Rectal smooth muscle tissue (tissue), 1 donor: ENCODE measurements around the gene TIMELESS.
"Not testable (repeated sequence)": the region's sequence is repeated elsewhere in the genome, so short reads cannot be mapped to it uniquely, and the experiment has no call there.

ENCODE experiments used
- H3K27ac ChIP-seq: one replicate; pipeline ENCODE4 v1.7.0; 2013; ENCODE audit warnings: low read depth, low read length, inconsistent platforms
- H3K27me3 ChIP-seq: one replicate; pipeline ENCODE4 v1.7.0; 2013; ENCODE audit warnings: low read length; ENCODE audit not compliant: control insufficient read depth, insufficient read depth
- H3K36me3 ChIP-seq: one replicate; pipeline ENCODE4 v1.7.0; 2013; ENCODE audit warnings: low read length; ENCODE audit not compliant: control insufficient read depth, insufficient read depth
- H3K4me1 ChIP-seq: one replicate; pipeline ENCODE4 v1.7.0; 2013; ENCODE audit warnings: low read length; ENCODE audit not compliant: control insufficient read depth, insufficient read depth
- H3K4me3 ChIP-seq: one replicate; pipeline ENCODE4 v1.7.0; 2013; ENCODE audit warnings: low read length
- H3K9ac ChIP-seq: one replicate; pipeline ENCODE4 v1.7.0; 2013; ENCODE audit warnings: low read length

The TIMELESS gene

GRCh38 chr12:56454557-56454956 is 5.3 kb upstream of the TIMELESS start, which contains the start of gene MIP:
TSS of gene MIP (minus strand) at chr12:56454657. CDS start at chr12:56454613, 44 bp downstream.
- Histone ChIP-seq H3K9ac (no peak within 1 kb of the TSS), H3K27ac (no peak within 1 kb of the TSS), H3K27me3 (no peaks in the 10 kb centered on the region), H3K4me3 (no peak within 1 kb of the TSS), H3K36me3 (no peaks in the 10 kb centered on the region), H3K4me1 (no peaks in the 10 kb centered on the region)

- Histone ChIP-seq H3K27ac (no peak overlapping the region), H3K4me1 (no peaks in the 10 kb centered on the region)
These were observed 1.9 kb upstream of the TIMELESS start for GRCh38 chr12:56451147-56451546.

GRCh38 chr12:56450241-56450640 is 1.0 kb upstream of the TIMELESS start:
- Histone ChIP-seq H3K27me3 (no peaks in the 10 kb centered on the region), H3K9ac (no peak overlapping the region), H3K27ac (no peak overlapping the region), H3K36me3 (no peaks in the 10 kb centered on the region), H3K4me3 (no peak overlapping the region), H3K4me1 (no peaks in the 10 kb centered on the region)

More at GRCh38 chr12:56451147-56451546, 1.9 kb upstream of the TIMELESS start:
- H3K9ac ChIP-seq: no peak overlapping the region
- H3K36me3 ChIP-seq: no peaks in the 10 kb centered on the region
- H3K4me3 ChIP-seq: no peak overlapping the region
- H3K27me3 ChIP-seq: no peaks in the 10 kb centered on the region

GRCh38 chr12:56449622-56449984 is 377 bp upstream of the TIMELESS start:
- Histone ChIP-seq H3K9ac (peak overlapping the region; percentile 1), H3K4me1 (no peaks in the 10 kb centered on the region), H3K4me3 (peak overlapping the region; percentile 90), H3K36me3 (no peaks in the 10 kb centered on the region), H3K27me3 (no peaks in the 10 kb centered on the region), H3K27ac (peak overlapping the region; percentile 85)

- not testable (repeated sequence) for H3K9ac ChIP-seq, H3K4me1 ChIP-seq, H3K27me3 ChIP-seq, H3K27ac ChIP-seq, H3K36me3 ChIP-seq, H3K4me3 ChIP-seq
These were observed 6.0 kb downstream of the TIMELESS start for GRCh38 chr12:56443208-56443607.

- Histone ChIP-seq H3K36me3 (no peaks in the 10 kb centered on the region), H3K9ac (no peak overlapping the region), H3K27me3 (no peaks in the 10 kb centered on the region), H3K27ac (no peak overlapping the region), H3K4me1 (no peaks in the 10 kb centered on the region), H3K4me3 (no peak overlapping the region)
These were observed 11.6 kb downstream of the TIMELESS start for GRCh38 chr12:56437430-56438176.

GRCh38 chr12:56434828-56435227 is 14.4 kb downstream of the TIMELESS start:
- H3K9ac ChIP-seq: no peak overlapping the region
- no peak overlapping the region for H3K27ac ChIP-seq
- H3K36me3 ChIP-seq: no peaks in the 10 kb centered on the region
- H3K4me1 ChIP-seq: no peaks in the 10 kb centered on the region
- no peaks in the 10 kb centered on the region for H3K27me3 ChIP-seq
- no peak overlapping the region for H3K4me3 ChIP-seq

- Histone ChIP-seq H3K36me3 (no peaks in the 10 kb centered on the region), H3K9ac (no peak overlapping the region), H3K4me3 (no peak overlapping the region)
These were observed 17.4 kb downstream of the TIMELESS start for GRCh38 chr12:56431850-56432249.

GRCh38 chr12:56431288-56431687 is 17.9 kb downstream of the TIMELESS start:
- Histone ChIP-seq H3K27me3 (no peaks in the 10 kb centered on the region), H3K36me3 (no peaks in the 10 kb centered on the region), H3K4me1 (no peaks in the 10 kb centered on the region), H3K4me3 (no peak overlapping the region), H3K9ac (no peak overlapping the region), H3K27ac (no peak overlapping the region)

More at GRCh38 chr12:56431850-56432249, 17.4 kb downstream of the TIMELESS start:
- H3K4me1 ChIP-seq: no peaks in the 10 kb centered on the region
- H3K27me3 ChIP-seq: no peaks in the 10 kb centered on the region
- no peak overlapping the region for H3K27ac ChIP-seq

- Histone ChIP-seq H3K9ac (no peak overlapping the region), H3K4me3 (no peak overlapping the region), H3K27ac (no peak overlapping the region), H3K27me3 (no peaks in the 10 kb centered on the region), H3K4me1 (no peaks in the 10 kb centered on the region), H3K36me3 (peaks cover 4% of the 10 kb centered on the region)
These were observed 23.2 kb downstream of the TIMELESS start for GRCh38 chr12:56425940-56426438.

GRCh38 chr12:56425193-56425592 is 24.0 kb downstream of the TIMELESS start:
- H3K27ac ChIP-seq: no peak overlapping the region
- peaks cover 4% of the 10 kb centered on the region for H3K36me3 ChIP-seq
- no peaks in the 10 kb centered on the region for H3K4me1 ChIP-seq
- no peak overlapping the region for H3K9ac ChIP-seq
- no peak overlapping the region for H3K4me3 ChIP-seq
- H3K27me3 ChIP-seq: no peaks in the 10 kb centered on the region

- no peaks in the 10 kb centered on the region for H3K4me1 ChIP-seq
- no peak overlapping the region for H3K4me3 ChIP-seq
- H3K27me3 ChIP-seq: no peaks in the 10 kb centered on the region
- peaks cover 4% of the 10 kb centered on the region for H3K36me3 ChIP-seq
- H3K9ac ChIP-seq: no peak overlapping the region
- no peak overlapping the region for H3K27ac ChIP-seq
These were observed 28.8 kb downstream of the TIMELESS start for GRCh38 chr12:56420411-56420810.

GRCh38 chr12:56417739-56418138 is 31.5 kb downstream of the TIMELESS start:
- Histone ChIP-seq H3K27ac (no peak overlapping the region), H3K4me3 (no peak overlapping the region)

More at GRCh38 chr12:56417739-56418138, 31.5 kb downstream of the TIMELESS start:
- H3K27me3 ChIP-seq: no peaks in the 10 kb centered on the region
- H3K4me1 ChIP-seq: no peaks in the 10 kb centered on the region
- H3K9ac ChIP-seq: no peak overlapping the region
- H3K36me3 ChIP-seq: peaks cover 4% of the 10 kb centered on the region
